Articular chondrocyte of knee joint (primary cell): ENCODE results near the gene HSBP1. TPM values are rescaled to one million over a fixed set of nuclear protein-coding genes. Genes with fewer than 3 reads are reported as not detected.

Experiments used
- total RNA-seq: library from RNA; depleted of rRNA; stranded (reverse); fragments of >200 nt; gene quantifications from 2 replicates; pipeline ENCODE4 v1.2.3, GENCODE V29; 2012

Gene HSBP1
- 18.6 and 35.3 TPM in 2 replicates for total RNA-seq

GRCh38 chr16:83807710-83808572, at the start of gene HSBP1:
Gene HSBP1, plus strand, starts transcription at chr16:83807978. Its CDS starts 99 bp downstream, at chr16:83808077.

Other genes starting within 250 kb of the HSBP1 start
- gene MLYCD, start 91.1 kb downstream of the HSBP1 start, total RNA-seq: 5.0 and 5.6 TPM in 2 replicates
- gene OSGIN1, start 145.3 kb downstream of the HSBP1 start, total RNA-seq: 3.9 and 4.1 TPM in 2 replicates
- 0.13 TPM in 1 of 2 replicates, not detected in the other for gene NECAB2, start 160.3 kb downstream of the HSBP1 start, total RNA-seq
- gene SLC38A8, start 234.8 kb downstream of the HSBP1 start, total RNA-seq: not detected in 2 replicates